GM15510 (cell line): ENCODE results near the gene SLC23A3.
A peak's percentile ranks its signal among the peaks of the same experiment; 100 is the strongest.

ENCODE experiments used
- POLR2A ChIP-seq: IDR thresholded peaks from 3 replicates; pipeline ENCODE4 v1.6.1; 2011; ENCODE audit warnings: borderline replicate concordance; ENCODE audit not compliant: insufficient read length; ENCODE audit errors: extremely low read depth

Gene SLC23A3

GRCh38 chr2:219171231-219171651 lies 1.4 kb upstream of the SLC23A3 start:
- no peak for TF ChIP-seq POLR2A

DNA sequence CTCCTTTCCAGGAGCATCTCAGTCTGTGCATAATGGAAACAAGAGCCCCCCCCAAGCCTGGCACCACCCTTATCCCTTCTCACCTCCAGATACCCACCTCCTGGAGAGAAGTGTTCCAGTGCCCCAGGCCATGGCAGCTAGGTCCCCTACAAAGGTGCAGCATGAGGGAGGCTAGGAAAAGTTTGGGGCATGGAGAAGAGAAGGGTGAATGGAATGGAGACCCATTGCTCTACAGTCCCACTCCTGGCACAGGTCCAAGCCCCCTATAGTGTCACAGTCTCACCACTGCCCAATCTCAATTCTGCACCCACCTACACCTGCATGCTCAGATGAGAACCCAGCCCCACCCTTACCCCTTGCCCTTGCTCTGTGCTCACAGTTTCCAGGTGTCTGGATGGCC lies 897 bp downstream of the SLC23A3 start:
- TF ChIP-seq POLR2A = no peak

DNA sequence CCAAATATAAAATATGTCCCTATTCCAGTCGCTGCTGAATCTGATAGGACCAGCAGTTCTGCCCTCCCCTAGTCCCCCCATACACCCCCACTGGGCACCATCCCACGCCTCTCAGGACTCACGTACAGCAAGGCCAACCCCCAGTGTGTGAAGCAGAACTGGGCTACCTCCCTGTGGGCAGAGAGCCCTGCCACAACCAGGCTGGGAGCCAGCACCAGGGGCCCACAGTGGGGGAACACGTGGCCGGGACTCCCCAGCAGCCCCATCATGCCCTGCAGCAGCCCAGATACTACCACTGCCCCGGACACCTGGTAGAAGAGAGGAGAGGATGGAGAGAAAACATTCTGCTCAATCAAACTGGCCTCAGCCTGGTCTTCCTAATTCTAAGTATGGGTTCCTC lies 1.3 kb downstream of the SLC23A3 start:
- no peak for TF ChIP-seq POLR2A

DNA sequence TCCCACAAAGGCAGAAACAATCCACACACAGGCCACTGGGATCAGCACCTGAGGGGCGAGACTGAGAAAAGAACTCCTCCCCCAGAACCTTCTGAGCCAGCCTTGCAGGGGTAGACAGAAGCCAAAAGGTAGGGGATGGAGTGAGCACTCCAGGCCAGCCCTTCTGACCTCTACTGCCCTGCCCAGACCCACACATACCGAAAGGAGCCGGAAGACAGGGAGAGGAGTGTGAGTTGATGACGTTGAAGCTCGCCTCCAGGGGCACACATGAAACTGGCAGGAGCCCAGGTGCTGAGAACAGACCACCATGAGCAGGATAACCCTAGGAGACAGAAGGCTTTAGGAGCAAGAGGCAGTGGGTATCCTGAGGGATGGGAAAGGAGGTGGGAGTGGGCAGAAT lies 1.8 kb downstream of the SLC23A3 start:
- no peak for TF ChIP-seq POLR2A

- TF ChIP-seq POLR2A = no peak
Observed at GRCh38 chr2:219165058-219165911, 4.5 kb downstream of the SLC23A3 start.

DNA sequence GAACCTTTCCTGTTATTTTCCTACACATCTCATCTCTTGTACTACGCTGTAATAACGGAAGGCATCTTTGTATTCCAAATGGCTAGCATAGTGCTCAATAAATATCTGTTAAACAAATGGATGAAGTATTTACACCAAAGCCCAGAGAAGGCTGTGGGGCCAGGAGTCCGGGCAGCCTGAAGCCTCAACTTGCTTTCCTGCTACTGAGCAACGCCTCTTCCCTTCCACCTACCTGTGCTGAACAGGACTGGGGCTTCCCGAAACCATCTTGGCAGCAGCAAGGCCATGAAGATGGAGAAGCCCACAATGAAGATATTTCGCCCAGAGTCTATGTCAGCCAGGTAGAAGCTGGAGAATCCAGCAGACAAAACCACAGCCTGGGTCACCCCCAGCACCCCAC lies 6.7 kb downstream of the SLC23A3 start:
- TF ChIP-seq POLR2A = no peak

DNA sequence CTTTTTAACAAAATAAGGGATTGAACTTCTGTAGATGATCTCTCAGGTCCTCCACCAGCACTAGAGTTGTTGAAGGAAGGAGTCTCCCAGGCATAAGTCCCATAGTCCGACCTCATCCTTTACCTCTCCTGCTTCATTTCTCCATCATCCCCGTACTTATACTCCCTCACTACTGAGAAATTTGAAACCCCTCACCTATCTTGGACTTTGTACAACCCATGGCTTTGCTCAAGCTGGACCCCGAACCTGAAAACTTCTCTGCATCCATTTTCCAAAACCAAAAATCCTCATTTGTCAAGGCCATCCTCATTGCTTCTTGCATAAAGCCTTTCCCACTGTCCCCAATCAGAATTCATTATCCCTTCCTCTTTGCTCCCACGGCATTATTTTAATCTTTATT lies 8.7 kb downstream of the SLC23A3 start:
- no peak for TF ChIP-seq POLR2A

DNA sequence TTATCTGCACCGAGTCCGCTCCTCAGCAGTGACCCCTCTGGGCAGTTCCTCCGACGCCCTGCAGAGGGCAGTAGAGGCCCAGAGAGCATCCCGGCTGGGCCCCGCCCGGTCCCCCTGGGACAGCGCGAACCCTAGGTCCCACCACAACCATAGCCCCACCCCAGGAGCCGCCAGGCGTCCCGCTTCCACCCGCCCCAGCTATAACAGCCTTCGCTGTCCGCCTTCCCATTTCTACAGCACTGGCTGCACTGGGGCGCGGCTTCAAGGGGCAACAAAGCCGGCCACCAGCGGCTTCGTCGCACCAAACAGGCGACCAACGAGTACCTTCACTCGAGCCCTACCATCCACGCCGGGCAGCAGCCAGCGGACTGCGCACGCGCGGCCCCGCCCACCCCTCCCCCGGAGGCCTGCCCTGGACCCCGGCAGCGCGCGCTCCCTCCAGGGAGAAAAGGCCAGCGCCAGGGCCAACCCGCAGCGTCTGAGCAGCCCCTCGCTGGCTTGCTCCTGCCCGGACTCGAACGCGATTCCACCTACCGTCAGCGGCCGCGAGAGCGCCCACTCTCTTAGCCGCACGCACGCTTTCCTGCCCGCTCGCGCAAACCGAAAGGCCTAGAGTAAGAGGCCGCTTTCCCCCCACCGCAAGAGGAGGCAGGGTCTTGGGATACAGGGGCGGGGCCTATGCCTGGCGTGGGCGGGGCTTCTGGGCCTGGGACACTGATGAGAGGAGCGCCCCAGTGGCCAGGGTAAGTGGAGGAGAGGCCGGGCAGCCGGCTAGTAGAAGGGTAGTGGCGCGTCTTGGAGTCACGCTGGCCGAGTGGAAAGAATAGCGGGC lies 9.4 kb downstream of the SLC23A3 start, which contains the start of gene NHEJ1:
NHEJ1 (minus strand) TSS at position 630 of the 832 bp plus-strand sequence. CDS start 2,453 bp downstream, outside the sequence.
- peak; percentile 82 for TF ChIP-seq POLR2A

DNA sequence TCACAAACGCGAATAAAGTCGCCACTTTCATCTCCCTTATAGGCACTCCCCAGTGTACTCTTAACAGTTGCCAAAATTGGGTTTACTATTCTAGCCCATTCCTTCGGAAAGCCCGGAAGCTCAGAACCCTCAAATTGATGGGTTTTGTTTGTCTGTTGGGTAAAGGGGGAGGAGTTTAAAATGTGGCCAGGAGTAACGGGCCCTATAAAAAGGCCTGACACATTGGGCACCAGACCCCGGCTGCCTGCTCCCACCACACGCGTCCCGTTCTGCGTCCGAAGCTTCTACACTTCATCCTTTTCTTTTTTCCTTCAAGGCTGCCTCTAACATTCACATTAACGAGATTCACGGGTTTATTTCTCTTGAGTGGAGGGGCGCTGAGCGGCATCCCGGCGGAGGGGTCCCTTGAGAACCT lies 10.1 kb downstream of the SLC23A3 start:
- no peak for TF ChIP-seq POLR2A

GRCh38 chr2:219158586-219158985 lies 11.2 kb downstream of the SLC23A3 start:
- no peak for TF ChIP-seq POLR2A

GRCh38 chr2:219158025-219158424 lies 11.8 kb downstream of the SLC23A3 start:
- TF ChIP-seq POLR2A = no peak

- TF ChIP-seq POLR2A = no peak
Observed at GRCh38 chr2:219157396-219157795, 12.4 kb downstream of the SLC23A3 start.

- TF ChIP-seq POLR2A = no peak
Observed at GRCh38 chr2:219155054-219155644, 14.7 kb downstream of the SLC23A3 start.

- TF ChIP-seq POLR2A = no peak
Observed at GRCh38 chr2:219149667-219150066, 20.2 kb downstream of the SLC23A3 start.

DNA sequence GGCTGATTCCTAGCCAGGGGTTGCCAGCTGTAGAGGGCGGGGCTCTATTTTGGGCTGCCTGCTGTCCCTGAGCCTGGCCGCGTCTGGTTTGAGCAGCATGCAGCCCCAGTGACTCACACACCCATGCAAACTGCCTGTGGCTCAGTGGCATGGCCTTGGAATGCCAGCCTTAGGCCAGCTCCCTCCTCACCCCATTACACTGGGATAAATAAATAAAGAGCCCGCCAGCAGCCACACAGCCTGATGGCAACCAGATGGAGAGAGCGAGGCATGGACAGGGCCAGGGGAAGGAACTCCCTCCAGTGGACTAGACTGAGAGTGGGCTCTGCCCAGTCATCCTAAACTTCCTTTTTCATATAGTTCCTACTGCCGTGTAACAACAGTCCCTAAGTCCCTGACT lies 27.5 kb downstream of the SLC23A3 start:
- TF ChIP-seq POLR2A = no peak
